Aorta (tissue), 5 donors: ENCODE data around the gene TP63. TPM values are rescaled to one million over a fixed set of nuclear protein-coding genes. Genes with fewer than 3 reads are reported as not detected.

Experiments used
- ATAC-seq: fragments of 200-7000 bp; cut with Tn5 transposase; one replicate; pipeline ENCODE4 v1.9.1; 2022; ENCODE audit warnings: moderate library complexity; ENCODE audit not compliant: low FRiP score
- DNase-seq, 2 donors: peaks; one replicate each; pipeline ENCODE4 v3.0.0-alpha.2; 2020
- H3K27ac ChIP-seq, 2 donors: one replicate each; pipeline ENCODE4 v1.5.1; 2013; ENCODE audit warnings: low read length in 2 of 2, mild to moderate bottlenecking in 2 of 2, moderate library complexity in 2 of 2, control low read depth in 1 of 2, inconsistent platforms in 1 of 2, low read depth in 1 of 2
- H3K27me3 ChIP-seq, 2 donors: one replicate each; pipeline ENCODE4 v1.6.1; 2013; ENCODE audit warnings: control low read depth in 1 of 2, low read length in 1 of 2, mild to moderate bottlenecking in 1 of 2, moderate library complexity in 1 of 2; ENCODE audit not compliant: insufficient read depth in 2 of 2, control insufficient read depth in 1 of 2
- H3K36me3 ChIP-seq, 2 donors: one replicate each; pipeline ENCODE4 v1.6.1; 2013; ENCODE audit warnings: control low read depth in 1 of 2, low read length in 1 of 2, mild to moderate bottlenecking in 1 of 2; ENCODE audit not compliant: insufficient read depth in 2 of 2, control insufficient read depth in 1 of 2
- H3K4me1 ChIP-seq, 2 donors: one replicate each; pipeline ENCODE4 v1.6.1; 2013; ENCODE audit warnings: low read length in 2 of 2, control low read depth in 1 of 2, mild to moderate bottlenecking in 1 of 2, moderate library complexity in 1 of 2; ENCODE audit not compliant: insufficient read depth in 2 of 2, control insufficient read depth in 1 of 2
- H3K4me3 ChIP-seq, 2 donors: one replicate each; pipeline ENCODE4 v1.5.1; 2013; ENCODE audit warnings: low read length in 2 of 2, control low read depth in 1 of 2, mild to moderate bottlenecking in 1 of 2
- H3K9me3 ChIP-seq: one replicate; pipeline ENCODE4 v1.6.1; 2013; ENCODE audit warnings: mild to moderate bottlenecking, low read length; ENCODE audit not compliant: control insufficient read depth
- WGBS, 2 donors: extraction: QIAGEN DNeasy Blood & Tissue Kit; methylation state at CpG; one replicate each; pipeline ENCODE4 v1.1.7; 2013; 5-methylcytosine and 5-hydroxymethylcytosine counted together
- intact Hi-C, 2 donors: fragments of 100-400 bp; cut with DNase I; formaldehyde crosslinking; loops; one replicate each; pipeline versions ENCODE4 v1.14.2 to v1.15.0; 2022
- polyA plus RNA-seq, 2 donors: library from polyadenylated mRNA; stranded (reverse); fragments of 200-250 nt; gene quantifications; one replicate each; pipeline ENCODE4 v1.2.3, GENCODE V29; 2013
- total RNA-seq, 2 donors: library from RNA; stranded (reverse); fragmentation: NEBNext Ultra II Directional; extraction: Animal tissue kit (Norgen Biotek cat#: 25700); gene quantifications; one replicate each; pipeline ENCODE4 v1.2.1, GENCODE V29; 2021
- donor health status: healthy with polysubstance abuse.
- donor health status: Bipolar disorder and iron deficiency.
- donor health status: DM: no; HTN: no; CAD: no.
- donor health status: DM: no; HTN: no; CAD: no.
- donor health status: DM: yes; HTN: yes; CAD: no.

Gene TP63
- total and polyA plus RNA-seq, 4 donors = 0.03 to 0.72 (median 0.34) TPM

- 69 to 74% methylated on average over 3 of the region's 3 CpGs for WGBS, 2 donors
- no peaks in the 10 kb centered on the region for H3K36me3 ChIP-seq
- ATAC-seq = no peak
- H3K27me3 ChIP-seq = no peaks in the 10 kb centered on the region
- H3K27ac ChIP-seq = no peak overlapping the region
- intact Hi-C loops = no loop called here
- no peak for DNase-seq
- no peak overlapping the region for H3K4me3 ChIP-seq
- H3K9me3 ChIP-seq = no peaks in the 10 kb centered on the region
- no peaks in the 10 kb centered on the region for H3K4me1 ChIP-seq
These were observed 231.8 kb downstream of the TP63 start for GRCh38 chr3:189863031-189863430.

GRCh38 chr3:189868061-189868460, 236.9 kb downstream of the TP63 start:
- Histone ChIP-seq H3K4me1 (no peaks in the 10 kb centered on the region), H3K9me3 (no peaks in the 10 kb centered on the region), H3K36me3 (no peaks in the 10 kb centered on the region), H3K27ac (no peak overlapping the region), H3K4me3 (no peak overlapping the region), H3K27me3 (no peaks in the 10 kb centered on the region)
- WGBS, 2 donors = 93 to 95% methylated on average over 3 of the region's 3 CpGs
- ATAC-seq = no peak
- no peak for DNase-seq
- intact Hi-C loops = no loop called here

- Histone ChIP-seq H3K27ac (no peak overlapping the region), H3K27me3 (no peaks in the 10 kb centered on the region), H3K36me3 (no peaks in the 10 kb centered on the region), H3K9me3 (no peaks in the 10 kb centered on the region), H3K4me3 (no peak overlapping the region), H3K4me1 (no peaks in the 10 kb centered on the region)
- no peak for ATAC-seq
- WGBS, 2 donors = 87 to 92% methylated on average over 4 of the region's 4 CpGs
- intact Hi-C loops = no loop called here
- DNase-seq = no peak
These were observed 238.0 kb downstream of the TP63 start for GRCh38 chr3:189869165-189869564.

GRCh38 chr3:189871418-189871817, 240.2 kb downstream of the TP63 start:
- WGBS, 2 donors = 51 to 66% methylated on average over 2 of the region's 2 CpGs
- H3K36me3 ChIP-seq = no peaks in the 10 kb centered on the region
- intact Hi-C loops = no loop called here

GRCh38 chr3:189883113-189883753, 252.0 kb downstream of the TP63 start:
- WGBS, 2 donors = 71 to 76% methylated on average over 4 of the region's 4 CpGs
- no peaks in the 10 kb centered on the region for H3K9me3 ChIP-seq
- intact Hi-C loops = no loop called here
- H3K4me1 ChIP-seq = no peaks in the 10 kb centered on the region
- H3K27me3 ChIP-seq = no peaks in the 10 kb centered on the region
- no peak overlapping the region for H3K27ac ChIP-seq
- no peaks in the 10 kb centered on the region for H3K36me3 ChIP-seq
- DNase-seq (no peak), ATAC-seq (no peak)
- no peak overlapping the region for H3K4me3 ChIP-seq

More at GRCh38 chr3:189871418-189871817, 240.2 kb downstream of the TP63 start:
- Histone ChIP-seq H3K9me3 (no peaks in the 10 kb centered on the region), H3K27ac (no peak overlapping the region), H3K4me3 (no peak overlapping the region), H3K4me1 (no peaks in the 10 kb centered on the region), H3K27me3 (no peaks in the 10 kb centered on the region)
- ATAC-seq = no peak
- no peak for DNase-seq

- H3K27me3 ChIP-seq = no peaks in the 10 kb centered on the region
- DNase-seq (no peak), ATAC-seq (no peak)
- no peak overlapping the region for H3K27ac ChIP-seq
- no peak overlapping the region for H3K4me3 ChIP-seq
- 73 to 77% methylated on average over 4 of the region's 4 CpGs for WGBS, 2 donors
- H3K9me3 ChIP-seq = no peaks in the 10 kb centered on the region
- H3K4me1 ChIP-seq = no peaks in the 10 kb centered on the region
- H3K36me3 ChIP-seq = no peaks in the 10 kb centered on the region
- intact Hi-C loops = no loop called here
These were observed 259.3 kb downstream of the TP63 start for GRCh38 chr3:189890496-189890895.

- H3K4me1 ChIP-seq = no peaks in the 10 kb centered on the region
- DNase-seq (no peak), ATAC-seq (no peak)
- WGBS, 2 donors = 76 to 85% methylated on average over 3 of the region's 3 CpGs
- no peak overlapping the region for H3K4me3 ChIP-seq
- no peaks in the 10 kb centered on the region for H3K36me3 ChIP-seq
- intact Hi-C loops = no loop called here
- H3K27me3 ChIP-seq = no peaks in the 10 kb centered on the region
- no peak overlapping the region for H3K27ac ChIP-seq
- H3K9me3 ChIP-seq = no peaks in the 10 kb centered on the region
These were observed 265.3 kb downstream of the TP63 start for GRCh38 chr3:189896533-189896932.

- Histone ChIP-seq H3K36me3 (no peaks in the 10 kb centered on the region), H3K4me1 (no peaks in the 10 kb centered on the region), H3K4me3 (no peak overlapping the region), H3K27me3 (no peaks in the 10 kb centered on the region), H3K27ac (no peak overlapping the region), H3K9me3 (no peaks in the 10 kb centered on the region)
- DNase-seq (no peak), ATAC-seq (no peak)
- intact Hi-C loops = no loop called here
- 80 to 88% methylated on average over 2 of the region's 2 CpGs for WGBS, 2 donors
These were observed 266.2 kb downstream of the TP63 start for GRCh38 chr3:189897406-189897805.

- Histone ChIP-seq H3K4me3 (no peak overlapping the region), H3K27ac (no peak overlapping the region), H3K36me3 (no peaks in the 10 kb centered on the region), H3K9me3 (no peaks in the 10 kb centered on the region), H3K27me3 (no peaks in the 10 kb centered on the region), H3K4me1 (no peaks in the 10 kb centered on the region)
- DNase-seq (no peak), ATAC-seq (no peak)
- 89 to 94% methylated on average over 1 of the region's 1 CpG for WGBS, 2 donors
- intact Hi-C loops = no loop called here
These were observed 267.5 kb downstream of the TP63 start for GRCh38 chr3:189898559-189899153.
